Measurements from ENCODE around the gene NEUROG1. TPM values are rescaled to one million over a fixed set of nuclear protein-coding genes. Genes with fewer than 3 reads are reported as not detected.

The NEUROG1 gene
- total RNA-seq, 1 donor from 2014 or later, result 3.7 TPM

DNA sequence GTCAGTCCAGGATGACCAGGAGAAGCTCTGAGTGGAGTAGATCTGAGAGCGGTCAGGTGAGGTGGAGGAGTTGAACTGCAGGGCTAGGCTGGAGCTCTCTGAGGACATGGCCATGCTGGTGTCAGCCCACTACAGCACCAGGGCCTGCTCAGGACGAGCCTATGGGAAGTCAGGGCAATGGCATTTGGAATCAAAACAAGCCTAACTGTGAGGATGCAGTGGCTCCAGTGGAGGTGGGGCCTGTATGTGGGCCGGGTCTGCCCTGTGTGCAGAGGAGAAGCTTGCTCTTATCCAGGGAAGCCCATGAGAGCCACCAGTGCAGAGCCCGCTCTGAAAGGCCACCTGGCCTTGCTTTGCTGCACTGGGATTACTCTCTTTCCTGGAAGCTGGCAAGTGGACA is 31.9 kb upstream of the NEUROG1 start:
- Mint-ChIP-seq H3K36me3 (peaks cover 6% of the 10 kb centered on the region), H3K27me3 (peaks cover 52% of the 10 kb centered on the region), H3K4me3 (no peak overlapping the region), H3K27ac (peak overlapping the region; percentile 55), H3K4me1 (ENCODE audit: unreplicated experiment) (peaks cover 49% of the 10 kb centered on the region), H3K9me3 (no peaks in the 10 kb centered on the region)
- TF ChIP-seq, protein P1, sequence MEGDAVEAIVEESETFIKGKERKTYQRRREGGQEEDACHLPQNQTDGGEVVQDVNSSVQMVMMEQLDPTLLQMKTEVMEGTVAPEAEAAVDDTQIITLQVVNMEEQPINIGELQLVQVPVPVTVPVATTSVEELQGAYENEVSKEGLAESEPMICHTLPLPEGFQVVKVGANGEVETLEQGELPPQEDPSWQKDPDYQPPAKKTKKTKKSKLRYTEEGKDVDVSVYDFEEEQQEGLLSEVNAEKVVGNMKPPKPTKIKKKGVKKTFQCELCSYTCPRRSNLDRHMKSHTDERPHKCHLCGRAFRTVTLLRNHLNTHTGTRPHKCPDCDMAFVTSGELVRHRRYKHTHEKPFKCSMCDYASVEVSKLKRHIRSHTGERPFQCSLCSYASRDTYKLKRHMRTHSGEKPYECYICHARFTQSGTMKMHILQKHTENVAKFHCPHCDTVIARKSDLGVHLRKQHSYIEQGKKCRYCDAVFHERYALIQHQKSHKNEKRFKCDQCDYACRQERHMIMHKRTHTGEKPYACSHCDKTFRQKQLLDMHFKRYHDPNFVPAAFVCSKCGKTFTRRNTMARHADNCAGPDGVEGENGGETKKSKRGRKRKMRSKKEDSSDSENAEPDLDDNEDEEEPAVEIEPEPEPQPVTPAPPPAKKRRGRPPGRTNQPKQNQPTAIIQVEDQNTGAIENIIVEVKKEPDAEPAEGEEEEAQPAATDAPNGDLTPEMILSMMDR (conservative IDR thresholded peaks at IDR 0.05), result no peak
- DNase-seq (ENCODE audit: extremely low spot score, unreplicated experiment), result no peak

DNA sequence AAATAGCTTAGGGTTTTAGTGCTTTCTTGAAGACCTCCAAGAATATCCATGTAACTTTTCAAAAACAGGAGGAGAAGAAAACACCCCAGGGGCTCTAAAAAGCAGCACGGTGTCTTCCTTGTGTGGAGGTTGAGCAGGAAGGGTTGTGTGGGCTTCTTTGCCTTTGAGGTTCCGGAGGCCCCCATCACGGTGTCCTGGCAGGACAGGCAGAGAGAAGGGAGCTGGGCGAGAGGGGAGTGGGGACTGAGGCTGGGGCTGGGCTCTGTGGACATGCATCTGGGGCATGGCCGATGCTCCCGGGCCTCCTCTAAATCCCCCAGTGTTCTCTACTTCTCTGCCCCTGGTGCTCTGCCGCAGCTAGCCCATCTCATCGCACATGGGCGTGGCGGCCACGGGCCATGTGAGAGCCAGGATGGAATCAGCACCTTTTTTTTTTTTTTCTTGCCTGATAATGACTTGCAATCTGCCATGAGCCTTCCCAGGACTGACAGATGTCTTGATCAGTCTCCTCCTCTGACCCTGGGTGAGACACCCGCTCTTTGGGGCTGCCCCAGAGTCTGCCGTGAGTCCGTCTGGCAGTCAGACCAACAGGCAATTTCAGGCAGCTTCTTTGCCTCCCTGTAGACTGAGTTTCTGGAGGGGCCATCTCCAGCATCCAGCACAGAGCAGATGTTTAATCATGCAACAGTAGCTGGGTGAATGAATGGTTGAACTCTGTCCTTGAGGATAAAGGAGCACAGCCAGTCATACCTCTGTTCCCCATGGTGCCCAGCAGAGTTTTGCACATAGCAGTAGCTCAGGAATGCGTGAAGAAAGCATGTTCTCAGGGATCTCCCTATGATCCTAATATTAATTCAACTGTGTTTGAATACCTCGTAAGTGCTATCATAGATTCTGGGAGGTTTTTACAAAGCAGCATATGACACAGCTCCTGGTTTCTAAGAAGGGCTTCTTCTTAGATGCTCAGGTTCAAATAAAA is 30.9 kb upstream of the NEUROG1 start:
- TF ChIP-seq, protein P1 (conservative IDR thresholded peaks at IDR 0.05), result no peak
- no peak for DNase-seq (ENCODE audit: extremely low spot score, unreplicated experiment)
- H3K27me3 Mint-ChIP-seq, result peaks cover 50% of the 10 kb centered on the region
- no peak overlapping the region for H3K4me3 Mint-ChIP-seq
- H3K27ac Mint-ChIP-seq, result peak overlapping the region; percentile 55
- no peaks in the 10 kb centered on the region for H3K9me3 Mint-ChIP-seq
- peaks cover 49% of the 10 kb centered on the region for H3K4me1 Mint-ChIP-seq (ENCODE audit: unreplicated experiment)
- no peaks in the 10 kb centered on the region for H3K36me3 Mint-ChIP-seq

DNA sequence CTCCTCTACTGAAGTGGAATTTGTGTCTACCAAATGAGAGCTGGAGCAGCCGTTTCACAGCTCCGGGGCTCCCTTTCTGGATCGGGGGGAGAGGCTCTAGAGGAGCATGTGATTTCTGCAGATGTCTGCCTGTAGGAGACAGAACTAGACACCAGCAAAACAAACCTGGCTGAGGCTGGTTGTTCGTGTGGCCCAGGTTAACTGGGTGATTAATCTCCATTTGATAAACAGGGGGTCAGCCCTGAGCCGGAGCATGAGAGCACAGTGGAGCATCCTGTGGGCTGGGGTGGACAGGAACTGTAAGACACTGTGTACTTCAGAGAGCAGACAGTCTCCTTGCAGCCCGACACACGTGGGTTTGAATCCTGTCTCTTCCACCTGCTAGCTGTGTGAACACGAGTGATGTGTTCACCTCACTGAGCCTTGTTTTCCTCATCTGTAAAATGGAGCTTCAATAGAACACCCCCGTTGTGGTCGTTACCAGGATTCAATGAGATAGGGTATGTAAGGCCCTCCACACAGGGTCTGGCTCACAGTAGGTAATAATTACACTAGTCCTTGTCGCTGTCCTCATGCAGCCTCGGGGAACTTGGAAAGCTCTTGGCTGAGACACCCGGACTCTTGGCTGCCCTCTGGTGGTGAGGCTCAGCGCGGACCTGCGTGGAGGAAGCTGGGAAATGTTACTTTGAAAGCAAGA is 30.1 kb upstream of the NEUROG1 start:
- Mint-ChIP-seq H3K4me3 (no peak overlapping the region), H3K9me3 (no peaks in the 10 kb centered on the region), H3K27ac (no peak overlapping the region), H3K27me3 (peaks cover 50% of the 10 kb centered on the region), H3K36me3 (no peaks in the 10 kb centered on the region), H3K4me1 (ENCODE audit: unreplicated experiment) (peaks cover 55% of the 10 kb centered on the region)
- TF ChIP-seq, protein P1 (conservative IDR thresholded peaks at IDR 0.05), result peak; percentile 87
- DNase-seq (ENCODE audit: extremely low spot score, unreplicated experiment), result no peak

GRCh38 chr5:135565266-135565665 is 29.5 kb upstream of the NEUROG1 start:
- H3K27ac Mint-ChIP-seq, result no peak overlapping the region
- H3K4me3 Mint-ChIP-seq, result no peak overlapping the region
- TF ChIP-seq, protein P1 (conservative IDR thresholded peaks at IDR 0.05), result no peak
- peaks cover 49% of the 10 kb centered on the region for H3K27me3 Mint-ChIP-seq
- no peaks in the 10 kb centered on the region for H3K9me3 Mint-ChIP-seq
- H3K4me1 Mint-ChIP-seq (ENCODE audit: unreplicated experiment), result peaks cover 58% of the 10 kb centered on the region
- no peaks in the 10 kb centered on the region for H3K36me3 Mint-ChIP-seq
- DNase-seq (ENCODE audit: extremely low spot score, unreplicated experiment), result no peak

DNA sequence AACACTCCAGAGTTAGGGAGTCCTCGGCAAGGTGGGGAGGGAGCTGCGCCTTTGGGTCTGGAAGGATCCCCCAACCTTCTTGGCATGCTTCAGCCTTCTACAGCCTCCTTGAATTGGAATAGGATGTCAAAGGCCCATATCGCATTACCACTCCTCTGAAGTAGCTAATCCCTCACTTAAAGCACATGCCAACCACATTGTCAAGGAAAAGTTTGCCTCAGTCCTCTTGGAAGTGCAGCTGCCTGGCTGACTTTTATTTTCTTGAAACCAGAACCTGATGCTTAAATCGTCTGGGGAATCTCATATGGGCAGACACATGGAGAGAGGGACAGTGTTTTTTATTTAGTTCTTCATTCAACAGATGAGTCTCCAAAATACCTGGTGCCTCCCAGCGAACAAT is 28.6 kb upstream of the NEUROG1 start:
- H3K9me3 Mint-ChIP-seq, result no peaks in the 10 kb centered on the region
- H3K4me1 Mint-ChIP-seq (ENCODE audit: unreplicated experiment), result peaks cover 58% of the 10 kb centered on the region
- no peak for DNase-seq (ENCODE audit: extremely low spot score, unreplicated experiment)
- no peak overlapping the region for H3K4me3 Mint-ChIP-seq
- H3K27ac Mint-ChIP-seq, result no peak overlapping the region
- peaks cover 51% of the 10 kb centered on the region for H3K27me3 Mint-ChIP-seq
- TF ChIP-seq, protein P1 (conservative IDR thresholded peaks at IDR 0.05), result no peak
- no peaks in the 10 kb centered on the region for H3K36me3 Mint-ChIP-seq
